Measurements from ENCODE around the gene CLOCK.

Gene CLOCK

GRCh38 chr4:55411621-55412020 is 135.1 kb downstream of the CLOCK start:
- DNase-seq (ENCODE audit: low read depth in 2 of 2): no peak

- no peak for DNase-seq (ENCODE audit: low read depth in 2 of 2)
These were observed 136.3 kb downstream of the CLOCK start for GRCh38 chr4:55410431-55410830.

- DNase-seq (ENCODE audit: low read depth in 2 of 2): no peak
These were observed 137.1 kb downstream of the CLOCK start for GRCh38 chr4:55409468-55410171.

- no peak for DNase-seq (ENCODE audit: low read depth in 2 of 2)
These were observed 138.9 kb downstream of the CLOCK start for GRCh38 chr4:55407764-55408163.

- no peak for DNase-seq (ENCODE audit: low read depth in 2 of 2)
These were observed 139.6 kb downstream of the CLOCK start for GRCh38 chr4:55407119-55407518.

- no peak for DNase-seq (ENCODE audit: low read depth in 2 of 2)
These were observed 140.2 kb downstream of the CLOCK start for GRCh38 chr4:55406545-55406944.

GRCh38 chr4:55405073-55405472 is 141.6 kb downstream of the CLOCK start:
- DNase-seq (ENCODE audit: low read depth in 2 of 2): no peak

- no peak for DNase-seq (ENCODE audit: low read depth in 2 of 2)
These were observed 147.1 kb downstream of the CLOCK start for GRCh38 chr4:55399581-55399980.

- DNase-seq (ENCODE audit: low read depth in 2 of 2): no peak
These were observed 147.7 kb downstream of the CLOCK start for GRCh38 chr4:55398966-55399365.

- no peak for DNase-seq (ENCODE audit: low read depth in 2 of 2)
These were observed 148.2 kb downstream of the CLOCK start for GRCh38 chr4:55398461-55398860.

- DNase-seq (ENCODE audit: low read depth in 2 of 2): peak in 1 of 2 experiments; percentile 37
These were observed 149.0 kb downstream of the CLOCK start for GRCh38 chr4:55397520-55398321.

- DNase-seq (ENCODE audit: low read depth in 2 of 2): no peak
These were observed 149.6 kb downstream of the CLOCK start for GRCh38 chr4:55397126-55397436.

GRCh38 chr4:55396308-55397125 is 150.2 kb downstream of the CLOCK start:
- DNase-seq (ENCODE audit: low read depth in 2 of 2): no peak

GRCh38 chr4:55395529-55396307 is 151.0 kb downstream of the CLOCK start, which contains the start of gene TMEM165:
Gene TMEM165 (plus strand): TSS chr4:55395957. CDS start chr4:55396190, 233 bp downstream.
- peak; percentile 57 to 59 for DNase-seq (ENCODE audit: low read depth in 2 of 2)

- DNase-seq (ENCODE audit: low read depth in 2 of 2): no peak
These were observed 151.5 kb downstream of the CLOCK start for GRCh38 chr4:55395218-55395528.

GRCh38 chr4:55393461-55394320 is 153.0 kb downstream of the CLOCK start:
- DNase-seq (ENCODE audit: low read depth in 2 of 2): no peak

- DNase-seq (ENCODE audit: low read depth in 2 of 2): no peak
These were observed 159.9 kb downstream of the CLOCK start for GRCh38 chr4:55386840-55387239.

- no peak for DNase-seq (ENCODE audit: low read depth in 2 of 2)
These were observed 160.6 kb downstream of the CLOCK start for GRCh38 chr4:55386073-55386472.

- no peak for DNase-seq (ENCODE audit: low read depth in 2 of 2)
These were observed 161.5 kb downstream of the CLOCK start for GRCh38 chr4:55385201-55385649.

GRCh38 chr4:55382488-55383003 is 164.2 kb downstream of the CLOCK start:
- no peak for DNase-seq (ENCODE audit: low read depth in 2 of 2)

All from fibroblast of skin of left quadriceps (primary cell).